HepG2 (cell line): ENCODE measurements around the gene SHROOM1. TPM values are rescaled to one million over a fixed set of nuclear protein-coding genes. Genes with fewer than 3 reads are reported as not detected.

Source experiments
- DDIT3 ChIP-seq: sonication (generic); formaldehyde crosslinking; IDR thresholded peaks from 2 replicates; pipeline ENCODE4 v1.4.0; 2020; ENCODE audit warnings: mild to moderate bottlenecking, missing genetic modification reagents
- HNRNPLL ChIP-seq: fragments of 200-400 bp; formaldehyde crosslinking; IDR thresholded peaks from 2 replicates; pipeline ENCODE4 v1.6.1; 2017; ENCODE audit warnings: mild to moderate bottlenecking, low read depth, low read length; ENCODE audit not compliant: poor library complexity, severe bottlenecking
- IKZF4 ChIP-seq: sonication (generic); formaldehyde crosslinking; IDR thresholded peaks from 2 replicates; pipeline ENCODE4 v1.5.1; 2020; ENCODE audit warnings: borderline replicate concordance, mild to moderate bottlenecking, low read depth, missing genetic modification reagents; ENCODE audit errors: not compliant biosample characterization
- KIAA2018 ChIP-seq: sonication (generic); formaldehyde crosslinking; IDR thresholded peaks from 2 replicates; pipeline ENCODE4 v1.5.0; 2020; ENCODE audit warnings: mild to moderate bottlenecking, missing genetic modification reagents, borderline replicate concordance
- PHB2 ChIP-seq: fragments of 450-650 bp; IDR thresholded peaks from 2 replicates; pipeline ENCODE4 v1.6.1; 2018; ENCODE audit not compliant: partially characterized antibody
- RERE ChIP-seq: IDR thresholded peaks from 2 replicates; pipeline ENCODE4 v1.6.1; 2016; ENCODE audit warnings: low read depth, missing genetic modification reagents, missing compliant biosample characterization
- TBL1XR1 ChIP-seq: fragments of 150-350 bp; IDR thresholded peaks from 2 replicates; pipeline ENCODE4 v1.6.1; 2014; ENCODE audit warnings: borderline replicate concordance, low read length; ENCODE audit not compliant: partially characterized antibody
- TBX2 ChIP-seq: sonication (generic); formaldehyde crosslinking; IDR thresholded peaks from 2 replicates; pipeline ENCODE4 v1.5.0; 2020; ENCODE audit warnings: missing genetic modification reagents, mild to moderate bottlenecking, borderline replicate concordance
- TCF12 ChIP-seq, 2 experiments: fragments of 450-650 bp in 1 of 2; sonication (generic) in 1 of 2; formaldehyde crosslinking in 1 of 2; IDR thresholded peaks; 2 replicates each; pipeline versions ENCODE4 v1.6.1 to v1.8.0; 2017 to 2022; ENCODE audit warnings: antibody characterized with exemption in 1 of 2, mild to moderate bottlenecking in 1 of 2, missing genetic modification reagents in 1 of 2, moderate library complexity in 1 of 2
- TRAFD1 ChIP-seq: sonication (generic); formaldehyde crosslinking; IDR thresholded peaks from 2 replicates; pipeline ENCODE4 v1.5.1; 2020; ENCODE audit warnings: missing genetic modification reagents, mild to moderate bottlenecking, borderline replicate concordance
- ZEB1 ChIP-seq: IDR thresholded peaks from 2 replicates; pipeline ENCODE4 v1.6.1; 2012; ENCODE audit warnings: mild to moderate bottlenecking, low read depth, inconsistent platforms; ENCODE audit not compliant: insufficient replicate concordance
- ZNF143 ChIP-seq: sonication (generic); formaldehyde crosslinking; IDR thresholded peaks from 2 replicates; pipeline ENCODE4 v1.4.0; 2020; ENCODE audit warnings: missing genetic modification reagents
- ZNF205 ChIP-seq: IDR thresholded peaks from 2 replicates; pipeline ENCODE4 v1.6.1; 2018; ENCODE audit warnings: missing biosample characterization, missing genetic modification reagents
- polyA plus RNA-seq, 8 experiments: library from polyadenylated mRNA; depleted of rRNA in 3 of 8; stranded (reverse) in 7 of 8; unstranded in 1 of 8; fragments of >200 nt; fragmentation: Illumina TruSeq in 4 of 8; extraction: Trizol in 4 of 8; gene quantifications; 2 replicates each; pipeline versions ENCODE4 v1.2.1 to v1.2.3, GENCODE V29; 2011 to 2016; ENCODE audit warnings: low read depth in 4 of 8, missing spikeins in 1 of 8, mixed read lengths in 1 of 8; ENCODE audit not compliant: insufficient read depth in 1 of 8
- total RNA-seq, 5 experiments: library from RNA; depleted of rRNA; stranded (reverse); fragments of >200 nt; fragmentation: Illumina TruSeq; extraction: Trizol; gene quantifications; 2 replicates each; pipeline ENCODE4 v1.2.3, GENCODE V29; 2016; ENCODE audit warnings: low read depth in 1 of 5

SHROOM1 gene
- total and polyA plus RNA-seq, 2 of the 13 experiments (the other 11 are each of a cell fraction or from before 2014, with no cell fraction given): 18.2 to 25.7 TPM

- TF ChIP-seq ZNF205 (no peak), ZNF143 (CRISPR knock-in tag) (no peak), RERE (CRISPR knock-in tag) (no peak; the same call in 1 of the 2 replicates), PHB2 (no peak), TBL1XR1 (peak; percentile 37), ZEB1 (no peak), HNRNPLL (no peak), TBX2 (CRISPR knock-in tag) (peak; percentile 83), TCF12 (IDR thresholded peaks at IDR 0.05) (no peak), TCF12 (CRISPR knock-in tag; IDR thresholded peaks at IDR 0.05) (no peak; the same call in 1 of the 2 replicates), IKZF4 (CRISPR knock-in tag) (no peak), KIAA2018 (CRISPR knock-in tag) (no peak), DDIT3 (CRISPR knock-in tag) (no peak), TRAFD1 (CRISPR knock-in tag) (no peak)
Observed at GRCh38 chr5:132837868-132838267, 7.4 kb upstream of the SHROOM1 start (continued).
